GM13976 (cell line): Measurements from ENCODE around the gene ANKRD31.
"Not testable (repeated sequence)": the region's sequence is repeated elsewhere in the genome, so short reads cannot be mapped to it uniquely, and the experiment has no call there.

ENCODE experiments used
- DNase-seq: peaks from one replicate; pipeline ENCODE4 v3.0.0; 2012; ENCODE audit warnings: low spot score
- CTCF ChIP-seq: IDR thresholded peaks from 2 replicates; pipeline ENCODE4 v1.5.1; 2012; ENCODE audit warnings: borderline replicate concordance, mild to moderate bottlenecking; ENCODE audit not compliant: insufficient read depth; ENCODE audit errors: extremely low read depth, missing control alignments, control extremely low read depth
- in situ Hi-C: fragments of 300-500 bp; cut with MboI; formaldehyde crosslinking; loops from one replicate; pipeline ENCODE4 v1.12.0; 2022; ENCODE audit warnings: low sequenced_read_pairs, mixed read lengths, inconsistent platforms; ENCODE audit not compliant: unreplicated experiment

The ANKRD31 gene

GRCh38 chr5:75192804-75193203 is 43.9 kb downstream of the ANKRD31 start:
- TF ChIP-seq CTCF: no peak
- DNase-seq: no peak
- in situ Hi-C loops: no loop called here

GRCh38 chr5:75192264-75192663 is 44.4 kb downstream of the ANKRD31 start:
- no peak for DNase-seq
- TF ChIP-seq CTCF: no peak
- in situ Hi-C loops: no loop called here

GRCh38 chr5:75190227-75190626 is 46.5 kb downstream of the ANKRD31 start:
- no peak for TF ChIP-seq CTCF

GRCh38 chr5:75189353-75189752 is 47.3 kb downstream of the ANKRD31 start:
- in situ Hi-C loops: no loop called here
- no peak for DNase-seq
- no peak for TF ChIP-seq CTCF

More at GRCh38 chr5:75190227-75190626, 46.5 kb downstream of the ANKRD31 start:
- in situ Hi-C loops: no loop called here
- DNase-seq: no peak

- in situ Hi-C loops: no loop called here
- DNase-seq: no peak
- TF ChIP-seq CTCF: no peak
Observed at GRCh38 chr5:75185763-75186162, 50.9 kb downstream of the ANKRD31 start.

- DNase-seq, in situ Hi-C loops: not testable (repeated sequence)
Observed at GRCh38 chr5:75176009-75176408, 60.7 kb downstream of the ANKRD31 start.

- DNase-seq, in situ Hi-C loops: not testable (repeated sequence)
Observed at GRCh38 chr5:75174872-75175271, 61.8 kb downstream of the ANKRD31 start.

GRCh38 chr5:75169516-75169915 is 67.2 kb downstream of the ANKRD31 start:
- TF ChIP-seq CTCF: no peak
- no peak for DNase-seq
- in situ Hi-C loops: no loop called here
